ENCODE measurements around the gene C12orf43. TPM values are rescaled to one million over a fixed set of nuclear protein-coding genes. Genes with fewer than 3 reads are reported as not detected.

Gene C12orf43
- total RNA-seq: 9.6 and 14.5 TPM in 2 replicates

GRCh38 chr12:121015825-121016766 lies at the start of gene C12orf43:
TSS of gene C12orf43 (minus strand) at chr12:121016487. CDS start at chr12:121016474, 13 bp downstream.

GRCh38 chr12:121038861-121039668 lies 22.8 kb upstream of the C12orf43 start, which contains the start of gene OASL:
TSS of gene OASL (minus strand) at chr12:121039246. CDS start at chr12:121038971, 275 bp downstream.

GRCh38 chr12:120978296-120979219 lies 37.7 kb downstream of the C12orf43 start, which contains the start of gene HNF1A:
TSS of gene HNF1A (plus strand) at chr12:120978543. CDS start at chr12:120978769, 226 bp downstream.

Other genes with a start within 250 kb of the C12orf43 start
- gene SPPL3, start 112.1 kb downstream of the C12orf43 start, total RNA-seq: 4.8 and 6.4 TPM in 2 replicates
- not detected in 2 replicates for gene HNF1A, start 37.9 kb downstream of the C12orf43 start, total RNA-seq
- 0.22 and 0.50 TPM in 2 replicates for gene OASL, start 22.8 kb upstream of the C12orf43 start, total RNA-seq
- 2.8 and 4.1 TPM in 2 replicates for gene P2RX7, start 116.4 kb upstream of the C12orf43 start, total RNA-seq
- gene P2RX4, start 193.6 kb upstream of the C12orf43 start, total RNA-seq: 40.6 and 52.1 TPM in 2 replicates

Data from uterine smooth muscle cell (primary cell).